Measurements from ENCODE around the gene GNG2. TPM values are rescaled to one million over a fixed set of nuclear protein-coding genes. Genes with fewer than 3 reads are reported as not detected.

Gene GNG2
- total and polyA plus RNA-seq, 2 of the 8 experiments (the other 6 are each of a cell fraction or from before 2014, with no cell fraction given), result 8.2 to 17.9 TPM

- H3K36me3 ChIP-seq (ENCODE audit: control insufficient read depth in 2 of 4, insufficient read depth in 4 of 4, low read length in 3 of 4), result no peaks in the 10 kb centered on the region
- H2AK5ac ChIP-seq (ENCODE audit: low read depth, low read length), result no peak overlapping the region
- H3K4me1 ChIP-seq (replicated peaks in 1 of 4; ENCODE audit: control insufficient read depth in 3 of 4, insufficient read depth in 4 of 4, low read length in 3 of 4), result no peaks in the 10 kb centered on the region
- H2BK20ac ChIP-seq (ENCODE audit: low read length), result no peak overlapping the region
- FAIRE-seq, result no peak
- no peak overlapping the region for H3K27ac ChIP-seq (ENCODE audit: low read depth, low read length)
- H3K4me3 ChIP-seq (ENCODE audit: extremely low read depth in 1 of 4, insufficient read depth in 2 of 4, low read depth in 3 of 4, low read length in 4 of 4), result no peak overlapping the region
- no peaks in the 10 kb centered on the region; a peak in 1 of 4 replicates for H3K79me2 ChIP-seq (ENCODE audit: control insufficient read depth in 1 of 2, insufficient read depth in 2 of 2, low read length in 2 of 2)
- DNase-seq (ENCODE audit: low read depth in 1 of 2, low spot score in 2 of 2), result no peak
- ChIA-PET CTCF (ENCODE audit: partially characterized antibody) (no interaction called here), POLR2A (ENCODE audit: partially characterized antibody) (no interaction called here)
- no peak overlapping the region for H2BK120ac ChIP-seq (replicated peaks; ENCODE audit: low read depth, low read length)
- H2BK15ac ChIP-seq (ENCODE audit: low read length), result no peak overlapping the region
- no peak overlapping the region for H2AFZ ChIP-seq (ENCODE audit: low read length)
- no peaks in the 10 kb centered on the region for H3K23me2 ChIP-seq (ENCODE audit: low read depth, low read length)
- peaks cover 0 to 2% of the 10 kb centered on the region in 2 experiments for H4K20me1 ChIP-seq (replicated peaks in 1 of 2; ENCODE audit: control insufficient read depth in 1 of 2, insufficient read depth in 2 of 2, low read length in 2 of 2)
- H2BK5ac ChIP-seq (ENCODE audit: low read depth, low read length), result no peak overlapping the region
- H3K14ac ChIP-seq (ENCODE audit: insufficient read length), result no peak overlapping the region
- H2BK12ac ChIP-seq (ENCODE audit: low read depth, low read length), result no peak overlapping the region
- no peak overlapping the region for H3K9ac ChIP-seq (replicated peaks in 1 of 4; ENCODE audit: extremely low read depth in 1 of 4, low read depth in 3 of 4, low read length in 3 of 4)
- H3K27me3 ChIP-seq (replicated peaks in 1 of 4; ENCODE audit: control insufficient read depth in 3 of 4, extremely low read depth in 1 of 4, insufficient read depth in 3 of 4, low read length in 3 of 4), result no peaks in the 10 kb centered on the region
- H3K18ac ChIP-seq (ENCODE audit: extremely low read depth, low read length), result no peak overlapping the region
- H4K91ac ChIP-seq (replicated peaks; ENCODE audit: insufficient read length, low read length), result no peak overlapping the region
- TF ChIP-seq FOSL1 (IDR thresholded peaks at IDR 0.05; ENCODE audit: insufficient read depth, low read depth, low read length) (no peak), KDM4A (IDR thresholded peaks at IDR 0.05; ENCODE audit: low read depth, low read length, severe bottlenecking) (no peak)
- H4K8ac ChIP-seq (ENCODE audit: extremely low read depth, insufficient read depth, low read length), result no peak overlapping the region
- H3K23ac ChIP-seq (ENCODE audit: insufficient read length), result no peak overlapping the region
- H3K4ac ChIP-seq (replicated peaks; ENCODE audit: insufficient read length, low read depth, low read length), result no peak overlapping the region
- H3K9me3 ChIP-seq (ENCODE audit: insufficient read depth in 2 of 2, low read depth in 1 of 2, low read length in 1 of 2), result no peaks in the 10 kb centered on the region
- no peak overlapping the region for H4K5ac ChIP-seq (ENCODE audit: insufficient read length, low read depth, low read length)
- 82% methylated on average over 2 of the region's 2 CpGs; no CpG with 5 or more reads in 1 of the 2 experiments for WGBS, 2 experiments (ENCODE audit: extremely low coverage in 1 of 2, insufficient coverage in 1 of 2, insufficient read length in 1 of 2, insufficient replicate concordance in 2 of 2, low coverage in 1 of 2, low lambda C conversion rate in 2 of 2, missing lambda C conversion rate in 1 of 2)
- no peak overlapping the region for H3K56ac ChIP-seq (replicated peaks; ENCODE audit: insufficient read length, low read depth, low read length)
- no peak overlapping the region for H3K4me2 ChIP-seq (ENCODE audit: insufficient read depth in 1 of 2, low read depth in 2 of 2, low read length in 2 of 2)
- H3K79me1 ChIP-seq (ENCODE audit: low read depth, low read length), result no peaks in the 10 kb centered on the region
These were observed 12.9 kb downstream of the GNG2 start for GRCh38 chr14:51873221-51873893.
